ENCODE data around the gene F2.
"Not testable (repeated sequence)": the region's sequence is repeated elsewhere in the genome, so short reads cannot be mapped to it uniquely, and the experiment has no call there.

The F2 gene

GRCh38 chr11:46705070-46705688 is 13.8 kb upstream of the F2 start:
- Histone ChIP-seq H3K9ac (ENCODE audit: low read length) (no peak overlapping the region), H3K4me1 (ENCODE audit: insufficient read depth, low read length) (peaks cover 15% of the 10 kb centered on the region), H3K27ac (ENCODE audit: low read depth, low read length) (no peak overlapping the region), H3K4me3 (ENCODE audit: low read depth in 1 of 2, low read length in 2 of 2) (no peak overlapping the region), H3K36me3 (ENCODE audit: insufficient read depth, low read length) (peaks cover 48% of the 10 kb centered on the region), H3K27me3 (ENCODE audit: control insufficient read depth in 1 of 2, insufficient read depth in 2 of 2, low read length in 2 of 2) (no peaks in the 10 kb centered on the region), H3K9me3 (ENCODE audit: low read length) (no peaks in the 10 kb centered on the region)

- Histone ChIP-seq H3K4me3 (ENCODE audit: low read depth in 1 of 2, low read length in 2 of 2) (no peak overlapping the region), H3K9me3 (ENCODE audit: low read length) (no peaks in the 10 kb centered on the region), H3K36me3 (ENCODE audit: insufficient read depth, low read length) (peaks cover 45% of the 10 kb centered on the region), H3K27me3 (ENCODE audit: control insufficient read depth in 1 of 2, insufficient read depth in 2 of 2, low read length in 2 of 2) (no peaks in the 10 kb centered on the region), H3K4me1 (ENCODE audit: insufficient read depth, low read length) (peaks cover 13% of the 10 kb centered on the region), H3K9ac (ENCODE audit: low read length) (no peak overlapping the region), H3K27ac (ENCODE audit: low read depth, low read length) (no peak overlapping the region)
Measured at GRCh38 chr11:46706886-46707285, 12.1 kb upstream of the F2 start.

GRCh38 chr11:46709351-46709750 is 9.7 kb upstream of the F2 start:
- H3K9ac ChIP-seq (ENCODE audit: low read length); H3K4me1 ChIP-seq (ENCODE audit: insufficient read depth, low read length); H3K4me3 ChIP-seq (ENCODE audit: low read depth in 1 of 2, low read length in 2 of 2); H3K27me3 ChIP-seq (ENCODE audit: control insufficient read depth in 1 of 2, insufficient read depth in 2 of 2, low read length in 2 of 2); H3K9me3 ChIP-seq (ENCODE audit: low read length); H3K27ac ChIP-seq (ENCODE audit: low read depth, low read length): not testable (repeated sequence)
- peaks cover 23% of the 10 kb centered on the region for H3K36me3 ChIP-seq (ENCODE audit: insufficient read depth, low read length)

- H3K27me3 ChIP-seq (ENCODE audit: control insufficient read depth in 1 of 2, insufficient read depth in 2 of 2, low read length in 2 of 2), result no peaks in the 10 kb centered on the region
- no peak overlapping the region for H3K4me3 ChIP-seq (ENCODE audit: low read depth in 1 of 2, low read length in 2 of 2)
- no peaks in the 10 kb centered on the region for H3K9me3 ChIP-seq (ENCODE audit: low read length)
- H3K27ac ChIP-seq (ENCODE audit: low read depth, low read length), result no peak overlapping the region
- H3K36me3 ChIP-seq (ENCODE audit: insufficient read depth, low read length), result peaks cover 11% of the 10 kb centered on the region
- no peak overlapping the region for H3K9ac ChIP-seq (ENCODE audit: low read length)
- peaks cover 4% of the 10 kb centered on the region for H3K4me1 ChIP-seq (ENCODE audit: insufficient read depth, low read length)
Measured at GRCh38 chr11:46710821-46711269, 8.2 kb upstream of the F2 start.

- H3K36me3 ChIP-seq (ENCODE audit: insufficient read depth, low read length), result peaks cover 9% of the 10 kb centered on the region
- H3K27me3 ChIP-seq (ENCODE audit: control insufficient read depth in 1 of 2, insufficient read depth in 2 of 2, low read length in 2 of 2), result no peaks in the 10 kb centered on the region
- no peaks in the 10 kb centered on the region for H3K9me3 ChIP-seq (ENCODE audit: low read length)
- no peak overlapping the region for H3K27ac ChIP-seq (ENCODE audit: low read depth, low read length)
- no peak overlapping the region for H3K4me3 ChIP-seq (ENCODE audit: low read depth in 1 of 2, low read length in 2 of 2)
- H3K4me1 ChIP-seq (ENCODE audit: insufficient read depth, low read length), result peaks cover 4% of the 10 kb centered on the region
- no peak overlapping the region for H3K9ac ChIP-seq (ENCODE audit: low read length)
Measured at GRCh38 chr11:46711303-46711702, 7.7 kb upstream of the F2 start.

- Histone ChIP-seq H3K9ac (ENCODE audit: low read length) (no peak overlapping the region), H3K36me3 (ENCODE audit: insufficient read depth, low read length) (no peaks in the 10 kb centered on the region), H3K4me1 (ENCODE audit: insufficient read depth, low read length) (peaks cover 4% of the 10 kb centered on the region), H3K4me3 (ENCODE audit: low read depth in 1 of 2, low read length in 2 of 2) (no peak overlapping the region), H3K9me3 (ENCODE audit: low read length) (no peaks in the 10 kb centered on the region), H3K27me3 (ENCODE audit: control insufficient read depth in 1 of 2, insufficient read depth in 2 of 2, low read length in 2 of 2) (no peaks in the 10 kb centered on the region), H3K27ac (ENCODE audit: low read depth, low read length) (no peak overlapping the region)
Measured at GRCh38 chr11:46712874-46713576, 6.0 kb upstream of the F2 start.

- not testable (repeated sequence) for H3K4me3 ChIP-seq (ENCODE audit: low read depth in 1 of 2, low read length in 2 of 2); H3K4me1 ChIP-seq (ENCODE audit: insufficient read depth, low read length); H3K9me3 ChIP-seq (ENCODE audit: low read length); H3K27me3 ChIP-seq (ENCODE audit: control insufficient read depth in 1 of 2, insufficient read depth in 2 of 2, low read length in 2 of 2); H3K9ac ChIP-seq (ENCODE audit: low read length); H3K27ac ChIP-seq (ENCODE audit: low read depth, low read length); H3K36me3 ChIP-seq (ENCODE audit: insufficient read depth, low read length)
Measured at GRCh38 chr11:46717825-46718154, 1.2 kb upstream of the F2 start.

GRCh38 chr11:46718155-46719019 is 626 bp upstream of the F2 start:
- no peaks in the 10 kb centered on the region for H3K36me3 ChIP-seq (ENCODE audit: insufficient read depth, low read length)
- no peaks in the 10 kb centered on the region for H3K9me3 ChIP-seq (ENCODE audit: low read length)
- H3K27me3 ChIP-seq (ENCODE audit: control insufficient read depth in 1 of 2, insufficient read depth in 2 of 2, low read length in 2 of 2), result no peaks in the 10 kb centered on the region
- no peak overlapping the region for H3K27ac ChIP-seq (ENCODE audit: low read depth, low read length)
- no peak overlapping the region for H3K4me3 ChIP-seq (ENCODE audit: low read depth in 1 of 2, low read length in 2 of 2)
- no peaks in the 10 kb centered on the region for H3K4me1 ChIP-seq (ENCODE audit: insufficient read depth, low read length)
- H3K9ac ChIP-seq (ENCODE audit: low read length), result no peak overlapping the region

- no peaks in the 10 kb centered on the region for H3K9me3 ChIP-seq (ENCODE audit: low read length)
- no peaks in the 10 kb centered on the region for H3K4me1 ChIP-seq (ENCODE audit: insufficient read depth, low read length)
- no peak overlapping the region for H3K4me3 ChIP-seq (ENCODE audit: low read depth in 1 of 2, low read length in 2 of 2)
- no peaks in the 10 kb centered on the region for H3K36me3 ChIP-seq (ENCODE audit: insufficient read depth, low read length)
- no peak overlapping the region for H3K27ac ChIP-seq (ENCODE audit: low read depth, low read length)
- H3K9ac ChIP-seq (ENCODE audit: low read length), result no peak overlapping the region
- no peaks in the 10 kb centered on the region for H3K27me3 ChIP-seq (ENCODE audit: control insufficient read depth in 1 of 2, insufficient read depth in 2 of 2, low read length in 2 of 2)
Measured at GRCh38 chr11:46719543-46720218, 668 bp downstream of the F2 start.

- H3K27me3 ChIP-seq (ENCODE audit: control insufficient read depth in 1 of 2, insufficient read depth in 2 of 2, low read length in 2 of 2), result no peaks in the 10 kb centered on the region
- no peaks in the 10 kb centered on the region for H3K36me3 ChIP-seq (ENCODE audit: insufficient read depth, low read length)
- H3K9me3 ChIP-seq (ENCODE audit: low read length), result no peaks in the 10 kb centered on the region
- no peak overlapping the region for H3K4me3 ChIP-seq (ENCODE audit: low read depth in 1 of 2, low read length in 2 of 2)
- H3K9ac ChIP-seq (ENCODE audit: low read length), result no peak overlapping the region
- H3K4me1 ChIP-seq (ENCODE audit: insufficient read depth, low read length), result no peaks in the 10 kb centered on the region
- H3K27ac ChIP-seq (ENCODE audit: low read depth, low read length), result no peak overlapping the region
Measured at GRCh38 chr11:46721286-46721685, 2.3 kb downstream of the F2 start.
